HK-2 (cell line): ENCODE data around the gene POU2F1.

Experiments
- DNase-seq: peaks from one replicate; pipeline ENCODE4 v3.0.0-alpha.2; 2018; ENCODE audit not compliant: unreplicated experiment

The POU2F1 gene

DNA sequence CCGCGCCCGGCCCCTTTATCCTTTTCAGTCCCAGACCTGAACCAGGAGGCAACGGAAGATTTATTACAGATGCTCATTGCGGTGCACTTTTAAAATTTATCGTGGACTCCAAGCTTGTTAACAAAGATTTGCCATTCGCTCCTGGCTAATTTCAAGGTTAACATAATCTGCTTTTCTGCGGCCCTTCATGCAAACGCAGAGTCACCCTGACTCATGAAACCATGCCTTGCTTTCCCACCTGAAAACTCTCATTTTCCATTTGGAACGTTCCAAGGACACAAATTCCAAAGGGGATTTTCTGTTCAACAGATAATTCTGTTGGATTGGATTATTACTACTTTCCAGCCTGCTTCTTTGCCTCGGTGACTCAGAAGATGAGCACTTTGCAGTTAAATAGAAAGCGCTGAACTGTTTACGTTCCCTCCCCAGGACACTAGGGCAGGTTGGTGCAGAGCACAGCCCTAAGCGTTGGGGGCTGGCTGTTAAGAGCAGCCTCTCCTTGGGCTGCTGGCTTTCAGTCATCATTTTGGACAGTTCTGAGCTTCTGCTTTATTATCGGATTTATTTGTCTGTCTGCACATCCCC is 246.5 kb downstream of the POU2F1 start:
- DNase-seq: no peak

DNA sequence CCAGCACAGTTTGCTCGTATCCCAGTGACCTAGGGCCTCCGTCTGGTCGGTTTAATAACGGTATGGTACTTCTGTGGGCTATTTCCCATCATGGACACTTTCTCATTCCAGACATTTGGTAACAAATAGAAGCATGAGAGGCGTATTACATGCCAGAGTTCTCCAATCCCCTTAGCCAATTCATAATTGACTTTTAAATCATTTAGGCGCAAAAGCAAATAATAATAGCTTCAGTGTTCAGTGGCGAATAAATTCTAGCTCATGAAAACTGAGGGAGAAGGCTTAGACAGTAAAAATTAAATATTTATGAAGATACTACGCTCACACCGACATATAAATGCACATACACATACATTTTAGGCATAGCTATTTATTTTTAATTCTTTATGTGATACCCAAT is 247.1 kb downstream of the POU2F1 start:
- DNase-seq: no peak

DNA sequence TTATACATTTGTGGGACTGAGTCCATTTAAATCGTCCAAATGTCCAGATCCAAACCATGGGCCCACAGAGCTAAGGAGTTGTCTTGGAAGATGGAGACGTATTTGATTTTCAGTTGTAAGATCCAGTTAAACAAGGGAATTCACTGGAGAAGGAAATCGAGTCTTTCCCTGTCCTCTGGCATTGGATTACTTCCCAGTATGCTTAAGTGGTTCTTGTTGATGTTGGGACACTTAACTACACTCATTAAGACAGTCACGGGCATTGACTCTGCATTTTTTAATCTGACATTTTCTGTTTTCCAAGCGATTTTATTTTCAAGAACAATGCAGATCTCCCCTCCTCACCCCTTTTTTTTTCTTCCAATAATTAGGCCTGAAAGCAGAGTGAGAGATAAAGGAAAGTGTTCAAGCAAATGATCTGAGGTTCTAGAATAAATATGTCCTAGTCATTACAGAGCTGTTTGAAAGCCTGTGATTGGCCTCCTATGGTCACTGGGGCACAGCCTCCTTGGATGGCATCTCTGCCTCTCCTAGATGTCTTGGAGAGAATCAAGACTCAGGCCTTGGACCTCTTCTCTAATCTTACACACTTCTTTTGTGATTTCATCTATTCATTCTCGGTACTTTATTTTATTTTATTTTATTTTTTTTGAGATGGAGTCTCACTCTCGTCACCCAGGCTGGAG is 248.7 kb downstream of the POU2F1 start:
- no peak for DNase-seq

DNA sequence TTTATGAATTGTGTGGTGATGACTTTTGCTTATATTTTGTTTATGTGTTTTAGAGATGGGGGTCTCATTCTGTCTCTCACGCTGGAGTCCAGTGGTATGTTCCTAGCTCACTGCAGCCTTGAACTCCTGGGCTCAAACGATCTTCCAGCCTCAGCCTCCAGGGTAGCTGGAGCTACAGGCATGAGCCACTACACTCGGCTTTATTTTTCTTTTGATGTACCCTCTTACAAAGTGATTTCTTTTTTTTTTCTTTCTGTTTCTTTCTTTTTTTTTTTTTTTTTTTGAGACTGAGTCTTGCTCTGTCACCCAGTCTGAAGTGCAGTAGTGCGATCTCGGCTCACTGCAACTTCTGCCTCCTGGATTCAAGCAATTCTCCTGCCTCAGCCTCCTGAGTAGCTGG is 250.9 kb downstream of the POU2F1 start:
- no peak for DNase-seq

DNA sequence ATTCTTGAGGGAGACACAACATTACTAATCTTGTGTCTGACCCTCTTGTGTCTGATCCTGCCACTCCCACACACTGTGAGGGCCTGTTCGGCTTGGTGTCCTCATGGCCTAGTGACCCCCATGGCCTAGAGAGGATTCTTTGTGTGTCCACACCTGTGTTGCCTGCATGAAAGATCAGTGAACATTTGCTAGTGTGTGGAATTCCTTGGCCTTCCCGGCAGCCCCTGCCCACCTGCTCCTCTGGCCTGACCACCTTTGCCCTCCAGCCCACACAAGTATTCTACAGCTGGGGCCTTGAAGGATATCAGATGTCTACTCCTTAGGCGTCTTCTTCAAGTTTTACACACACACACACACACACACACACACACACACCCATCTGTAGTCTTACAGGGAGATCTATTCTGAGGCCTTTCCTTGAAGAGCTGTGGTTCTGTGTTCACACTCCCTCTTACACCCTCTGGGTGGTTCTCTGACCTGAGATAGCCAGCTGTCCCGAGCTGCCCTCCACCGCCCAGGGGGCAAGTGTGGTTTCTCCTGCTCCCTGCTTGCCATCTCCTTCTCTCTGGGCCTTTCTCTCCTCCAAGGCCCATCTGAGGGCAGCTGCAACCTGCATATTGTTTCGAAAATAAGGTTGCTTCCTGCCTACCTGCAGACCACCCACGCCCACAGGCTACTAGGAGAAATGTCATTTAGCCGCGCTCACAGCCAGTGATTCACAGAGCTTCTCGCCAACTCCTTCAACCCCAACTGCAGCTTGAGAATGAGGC is 252.3 kb downstream of the POU2F1 start:
- no peak for DNase-seq

DNA sequence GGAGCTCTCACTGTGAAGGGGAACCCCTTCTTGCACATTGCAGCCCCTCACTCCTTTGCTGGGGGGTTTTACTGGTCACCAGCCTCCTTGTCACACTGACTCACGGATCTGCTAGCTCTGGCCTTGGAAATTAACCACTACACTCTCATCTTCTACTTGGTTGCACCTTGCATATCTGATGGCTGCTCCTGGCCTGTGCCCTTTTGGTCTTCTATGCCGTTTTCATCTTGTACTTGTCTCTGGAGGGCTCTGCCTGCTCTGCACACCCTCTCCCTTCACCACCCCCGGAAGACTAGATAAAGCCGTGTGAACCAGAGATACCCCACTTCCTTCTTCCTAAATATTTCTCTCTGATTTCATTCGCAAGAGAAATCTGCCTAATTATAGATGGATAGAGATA is 253.1 kb downstream of the POU2F1 start:
- no peak for DNase-seq

DNA sequence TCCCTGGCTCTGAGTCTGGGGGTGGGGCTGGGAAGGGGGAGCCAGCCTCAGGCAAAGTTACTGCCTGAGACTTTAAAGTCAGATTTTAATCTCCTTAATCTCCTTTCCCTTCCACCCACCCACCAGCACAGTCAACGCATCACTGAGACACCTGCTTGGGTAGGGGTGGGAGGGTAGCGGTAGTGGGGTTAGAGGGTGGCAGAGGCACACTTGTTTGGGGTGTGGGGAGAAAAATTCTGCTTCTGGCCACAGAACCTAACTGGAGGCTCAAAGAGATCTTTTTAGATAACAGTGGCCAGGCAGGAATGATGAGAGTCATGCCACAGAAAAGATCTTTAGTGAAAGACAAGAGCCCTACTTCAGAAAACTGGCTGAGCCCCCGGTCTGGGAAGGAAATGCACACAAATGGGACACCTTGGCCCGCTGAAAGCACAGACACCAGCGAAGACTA is 253.5 kb downstream of the POU2F1 start:
- DNase-seq: no peak

DNA sequence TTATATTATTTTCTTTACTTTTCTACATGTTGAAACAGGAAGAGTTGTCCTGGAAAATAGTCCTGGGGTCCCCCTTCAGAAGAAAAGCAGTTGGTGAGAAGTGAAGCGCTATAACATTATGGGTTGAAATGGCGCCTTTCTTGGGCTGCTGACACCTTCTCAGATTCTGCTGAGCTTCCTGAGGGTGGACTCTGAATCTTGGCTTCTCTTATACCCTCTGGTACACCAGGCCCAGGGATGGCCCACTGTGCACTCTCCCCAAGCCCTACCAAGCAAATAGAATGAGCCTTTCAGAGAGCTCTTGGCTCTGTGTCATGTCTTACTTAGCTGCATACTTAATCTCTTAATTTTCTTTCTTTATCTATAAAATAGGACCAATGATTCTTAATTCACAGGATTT is 255.4 kb downstream of the POU2F1 start:
- no peak for DNase-seq
